SH-SY5Y (cell line): Measurements from ENCODE around the gene SLC20A1.

Experiments used
- GATA2 ChIP-seq: IDR thresholded peaks from 2 replicates; pipeline ENCODE4 v1.6.1; 2011; ENCODE audit warnings: mild to moderate bottlenecking, low read depth, low read length
- GATA3 ChIP-seq: IDR thresholded peaks from 2 replicates; pipeline ENCODE4 v1.6.1; 2011; ENCODE audit warnings: low read depth, mild to moderate bottlenecking, low read length, moderate library complexity

The SLC20A1 gene

DNA sequence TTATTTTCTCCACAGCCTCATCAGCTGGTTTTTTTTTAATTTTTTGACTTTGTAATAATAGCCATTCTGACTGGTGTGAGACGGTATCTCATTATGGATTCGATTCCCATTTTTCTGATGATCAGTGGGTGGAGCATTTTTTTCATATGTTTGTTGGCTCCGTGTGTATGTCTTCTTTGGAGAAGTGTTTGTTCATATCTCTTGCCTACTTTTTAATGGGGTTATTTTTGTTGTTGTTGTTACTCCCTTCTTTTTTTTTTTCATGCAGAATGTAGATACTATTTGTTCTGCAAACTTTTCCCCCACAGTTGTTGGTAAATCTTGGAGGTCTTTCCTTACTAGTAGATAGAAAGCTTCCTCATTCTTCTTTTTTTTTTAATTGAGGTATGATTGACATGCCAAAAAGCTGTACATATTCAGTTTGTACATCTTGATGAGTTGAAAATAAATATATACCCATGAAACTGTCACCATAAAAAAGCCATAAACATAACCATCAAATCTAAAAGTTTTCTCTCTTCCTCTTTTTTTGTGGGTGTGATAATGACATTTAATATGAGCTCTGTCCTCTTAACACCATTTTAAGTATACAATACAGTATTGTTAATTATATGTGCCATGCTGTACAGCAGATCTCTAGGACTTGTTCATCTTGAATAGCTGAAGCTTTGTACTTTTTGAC is 53.2 kb downstream of the SLC20A1 start:
- TF ChIP-seq GATA2 (no peak), GATA3 (no peak)

DNA sequence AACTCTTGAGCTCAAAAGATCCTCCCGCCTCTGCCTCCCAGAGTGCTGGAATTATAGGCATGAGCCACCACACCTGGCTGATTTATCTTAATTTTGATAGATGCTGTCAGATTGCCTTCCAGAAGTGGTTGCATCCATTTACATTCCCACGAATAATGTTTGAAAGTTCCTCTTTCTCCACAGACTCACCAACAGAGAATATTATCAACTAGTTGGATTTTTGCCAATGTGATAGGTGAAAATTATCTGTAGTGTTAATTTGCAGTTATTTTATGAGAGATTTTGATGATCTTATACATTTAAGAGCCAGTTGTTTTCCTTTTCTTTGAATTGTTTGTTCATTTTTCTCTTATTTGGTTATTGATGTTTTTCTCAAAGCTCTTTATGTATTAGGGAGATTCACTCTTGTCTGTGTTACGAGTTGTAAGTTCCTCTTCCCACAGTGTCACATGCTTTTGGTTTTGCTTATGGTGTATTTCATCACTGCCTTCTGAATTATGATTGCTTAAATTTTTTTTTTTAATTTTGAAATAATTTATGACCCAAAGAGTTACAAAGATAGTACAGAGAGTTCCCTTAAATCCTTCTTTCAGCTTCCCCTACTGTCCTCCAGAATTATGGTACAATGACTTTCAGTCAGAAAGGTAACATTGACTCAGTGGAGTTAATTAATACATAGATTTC is 54.4 kb downstream of the SLC20A1 start:
- TF ChIP-seq GATA3 (no peak), GATA2 (no peak)

DNA sequence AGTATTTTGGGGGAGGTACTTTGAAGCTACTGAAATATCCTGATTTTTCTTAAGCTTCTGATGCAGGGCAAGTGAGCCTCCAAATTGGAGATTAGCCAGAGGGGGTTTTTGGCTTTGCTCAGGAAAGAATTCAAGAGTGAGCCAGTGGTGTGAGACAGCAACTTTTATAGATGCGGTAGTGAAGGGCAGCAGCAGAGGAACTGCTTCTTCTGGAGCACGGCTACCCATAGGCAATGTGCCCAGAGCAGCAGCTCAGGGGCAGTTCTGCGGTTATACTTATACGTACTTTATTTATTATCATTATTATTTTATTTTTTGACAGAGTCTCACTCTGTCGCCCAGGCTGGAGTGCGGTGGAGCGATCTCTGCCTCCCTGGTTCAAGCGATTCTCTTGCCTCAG is 55.3 kb downstream of the SLC20A1 start:
- TF ChIP-seq GATA3, result no peak
- no peak for TF ChIP-seq GATA2

DNA sequence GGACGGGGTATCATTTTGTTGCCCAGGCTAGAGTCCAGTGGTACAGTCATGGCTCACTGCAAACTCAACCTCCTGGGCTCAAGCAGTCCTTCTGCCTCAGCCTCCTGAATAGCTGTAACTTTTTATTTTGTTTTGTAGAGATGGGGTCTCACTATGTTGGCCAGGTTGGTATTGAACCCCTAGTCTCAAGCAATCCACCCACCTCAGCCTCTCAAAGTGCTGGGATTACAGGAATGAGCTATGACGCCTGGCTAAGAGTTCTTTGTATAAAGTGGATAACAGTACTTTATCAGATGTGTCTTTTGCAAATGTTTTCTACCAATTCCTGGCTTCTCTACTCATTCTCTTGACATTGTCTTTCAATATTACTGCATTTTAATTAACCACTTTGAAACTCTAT is 57.9 kb downstream of the SLC20A1 start:
- TF ChIP-seq GATA3 (no peak), GATA2 (no peak)

DNA sequence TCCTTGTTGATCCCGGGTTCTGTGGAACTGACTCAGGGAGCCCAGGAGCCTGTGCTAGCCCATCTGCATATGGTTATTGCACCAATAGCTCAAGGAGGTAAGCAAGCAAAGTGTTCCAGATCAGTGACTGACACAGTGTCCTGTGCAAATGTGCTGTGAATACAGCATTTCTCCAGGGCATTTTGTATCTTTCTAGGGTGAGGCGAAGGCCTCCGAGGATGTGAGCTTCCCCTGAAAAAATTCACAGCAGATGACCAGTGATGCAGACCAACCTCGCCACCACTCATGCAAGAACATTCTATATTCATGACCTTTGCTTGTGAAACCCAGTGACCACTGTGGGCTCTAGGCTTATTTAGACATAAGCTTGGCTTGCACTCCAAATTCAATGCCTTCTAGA is 59.8 kb downstream of the SLC20A1 start:
- no peak for TF ChIP-seq GATA2
- no peak for TF ChIP-seq GATA3

DNA sequence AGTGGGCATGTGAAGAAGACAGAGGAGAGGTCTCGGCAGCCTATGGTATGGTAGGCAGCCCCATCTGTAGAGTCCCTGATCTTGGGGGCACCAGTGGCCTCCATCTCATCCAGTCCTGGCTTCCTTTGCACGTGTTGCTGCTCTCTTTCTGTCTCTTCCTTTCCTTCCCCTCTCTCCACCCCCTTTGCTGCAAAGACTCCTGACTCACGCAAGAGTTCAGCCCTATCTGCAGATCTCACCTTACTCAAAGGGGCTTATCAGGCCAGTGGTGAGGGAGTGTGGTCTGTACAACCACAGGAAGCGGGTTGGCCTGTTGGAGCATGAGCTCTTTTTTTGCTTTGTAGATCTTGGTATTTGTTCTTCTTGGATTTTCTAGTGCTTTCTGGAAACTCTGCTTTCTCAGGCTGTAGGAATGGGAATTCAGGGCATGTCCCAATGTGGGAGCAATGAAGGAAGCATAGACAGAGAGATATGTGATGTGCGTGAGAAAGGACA is 60.5 kb downstream of the SLC20A1 start:
- TF ChIP-seq GATA2, result no peak
- no peak for TF ChIP-seq GATA3

DNA sequence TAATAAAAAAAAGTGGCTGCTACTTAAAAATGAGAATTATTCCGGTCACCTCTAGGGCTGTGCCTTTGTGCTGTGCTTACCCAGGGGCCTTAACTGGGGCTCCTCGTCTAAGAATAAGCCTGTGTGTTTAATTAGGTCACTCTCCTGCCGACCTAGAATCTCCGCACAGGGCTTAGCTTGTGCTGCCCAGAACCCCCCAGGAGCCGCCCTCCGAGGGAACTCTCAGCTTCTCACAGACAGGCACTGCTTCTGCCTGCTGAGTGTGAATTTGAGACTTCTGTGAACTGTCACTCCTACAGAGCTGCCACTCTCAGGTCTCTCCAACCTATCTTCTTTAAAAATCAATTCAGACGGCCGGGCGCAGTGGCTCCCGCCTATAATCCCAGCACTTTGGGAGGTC is 63.2 kb downstream of the SLC20A1 start:
- TF ChIP-seq GATA3, result no peak
- TF ChIP-seq GATA2, result no peak

DNA sequence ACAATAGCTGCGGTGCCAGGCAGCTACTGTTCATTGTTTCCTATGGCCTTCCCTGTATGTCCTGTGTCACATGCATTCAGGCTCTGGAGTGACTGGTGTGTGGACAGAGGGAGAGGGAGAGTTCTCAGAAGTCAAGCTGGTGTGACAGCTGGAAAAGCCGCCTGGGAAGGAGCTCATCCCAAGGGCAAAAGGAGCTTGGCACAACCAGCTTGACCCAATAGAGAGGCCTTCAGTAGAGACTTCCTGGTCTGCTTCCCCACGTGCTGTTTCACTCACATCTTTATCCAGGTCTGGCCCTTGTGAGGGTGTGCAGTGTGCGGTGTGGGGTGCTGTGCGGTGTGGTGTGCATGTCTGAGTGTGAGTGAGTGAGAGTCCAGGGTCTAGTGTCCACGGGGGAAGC is 64.0 kb downstream of the SLC20A1 start:
- TF ChIP-seq GATA3, result no peak
- no peak for TF ChIP-seq GATA2

DNA sequence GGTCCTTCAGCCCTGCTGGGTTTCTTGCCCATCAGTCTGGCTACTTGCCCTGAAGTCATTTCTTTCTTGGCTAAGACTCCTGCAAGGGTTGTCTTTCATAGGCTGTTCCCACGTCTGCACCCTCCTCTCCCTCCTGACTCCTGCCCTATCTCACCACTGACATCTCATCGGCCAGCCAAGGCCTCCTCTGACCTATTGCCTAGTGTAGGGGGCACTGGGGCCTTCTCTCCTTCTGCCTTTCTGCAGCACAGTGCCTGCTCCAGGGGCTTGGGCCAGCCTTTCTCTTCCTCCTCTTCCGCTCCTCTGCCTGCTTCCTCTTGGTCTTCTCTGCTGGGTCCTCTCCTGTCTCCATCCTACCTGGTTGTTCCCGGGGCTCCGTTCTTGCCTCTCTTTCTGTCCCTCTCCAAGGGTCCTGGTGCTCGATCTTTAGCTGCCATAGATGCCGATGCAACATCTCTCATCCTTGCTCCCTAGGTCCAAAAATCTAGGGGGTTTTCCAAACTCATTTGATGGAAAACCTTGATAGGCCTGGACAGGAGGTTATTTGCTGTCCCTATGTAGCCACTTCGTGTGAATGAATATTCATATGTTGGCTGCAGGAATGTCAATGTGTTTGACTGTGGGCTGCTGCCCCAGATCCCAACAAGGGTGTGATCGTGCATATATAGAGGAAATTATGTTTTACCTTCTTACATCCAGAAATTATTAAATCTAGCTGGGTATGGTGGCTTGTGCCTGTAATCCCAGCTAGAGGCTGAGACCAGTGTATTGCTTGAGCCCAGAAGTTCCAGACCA is 65.4 kb downstream of the SLC20A1 start:
- no peak for TF ChIP-seq GATA3
- TF ChIP-seq GATA2, result no peak

DNA sequence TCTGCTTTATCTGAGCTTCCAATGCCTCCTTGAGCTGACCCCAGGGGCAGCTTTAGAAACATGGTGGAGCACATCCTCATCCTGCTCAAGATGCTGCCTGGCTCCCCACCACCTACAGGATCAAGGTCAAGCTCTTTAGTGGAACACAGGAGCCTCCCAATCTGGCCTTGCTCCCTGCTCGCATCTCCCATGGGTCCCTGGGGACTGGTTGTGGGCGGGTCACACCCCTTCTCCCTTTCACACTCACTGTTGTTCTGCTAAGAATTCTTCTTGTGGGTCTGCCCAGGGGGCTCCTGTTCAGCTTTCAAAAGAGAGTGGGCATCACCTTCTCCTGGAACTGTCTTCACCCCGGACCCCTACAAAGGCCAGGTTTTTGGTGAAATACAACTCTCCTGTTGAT is 66.7 kb downstream of the SLC20A1 start:
- TF ChIP-seq GATA2 (no peak), GATA3 (no peak)

DNA sequence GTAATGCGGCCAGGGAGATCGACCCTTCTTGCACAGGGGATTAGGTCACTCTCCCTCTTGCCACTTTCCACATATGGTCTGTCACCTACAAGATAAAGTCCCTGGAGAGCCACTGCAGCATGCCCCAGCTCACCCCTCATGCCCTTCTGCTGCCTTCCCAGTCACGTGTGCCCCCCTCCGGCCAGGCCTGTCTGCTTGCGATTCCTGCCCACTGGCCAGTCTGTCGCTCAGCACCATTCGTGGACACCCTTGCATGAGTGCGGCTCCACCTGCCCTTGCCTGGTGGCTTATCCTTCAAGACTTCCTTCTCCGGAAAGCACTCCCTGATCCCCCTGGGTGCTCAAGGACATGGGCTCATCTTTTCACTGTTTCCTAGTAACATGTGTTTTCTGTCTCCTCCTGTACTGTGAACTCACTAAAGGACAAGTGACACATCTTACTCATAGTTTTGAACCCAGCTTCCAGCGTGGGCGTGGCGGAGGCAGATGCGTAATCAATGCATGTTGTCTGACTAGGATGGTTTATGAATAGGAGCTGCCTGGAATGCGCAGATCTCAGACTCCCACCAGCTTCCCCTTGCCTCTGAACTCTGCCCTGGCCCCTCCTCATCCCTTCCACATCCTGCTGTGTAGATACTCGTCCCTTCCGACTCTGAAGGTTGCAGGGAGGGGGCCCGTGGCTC is 67.3 kb downstream of the SLC20A1 start:
- no peak for TF ChIP-seq GATA2
- no peak for TF ChIP-seq GATA3
